NCI-H2196 treated with DMSO at 0.1 percent for 48 hours (cell line): ENCODE data around the gene MGST1.

Experiments used
- DNase-seq: peaks from one replicate; lab custom pipeline; 2025; ENCODE audit not compliant: unreplicated experiment; lab: John Stamatoyannopoulos, UW

Gene MGST1, protein sequence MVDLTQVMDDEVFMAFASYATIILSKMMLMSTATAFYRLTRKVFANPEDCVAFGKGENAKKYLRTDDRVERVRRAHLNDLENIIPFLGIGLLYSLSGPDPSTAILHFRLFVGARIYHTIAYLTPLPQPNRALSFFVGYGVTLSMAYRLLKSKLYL

GRCh38 chr12:16347391-16348298 is at the start of gene MGST1:
Gene MGST1 (plus strand): TSS chr12:16347645. CDS start chr12:16354253, 6,608 bp downstream.
- peak; percentile 24 for DNase-seq

GRCh38 chr12:16299403-16299802 is 48.0 kb upstream of the MGST1 start:
- DNase-seq, result no peak

DNA sequence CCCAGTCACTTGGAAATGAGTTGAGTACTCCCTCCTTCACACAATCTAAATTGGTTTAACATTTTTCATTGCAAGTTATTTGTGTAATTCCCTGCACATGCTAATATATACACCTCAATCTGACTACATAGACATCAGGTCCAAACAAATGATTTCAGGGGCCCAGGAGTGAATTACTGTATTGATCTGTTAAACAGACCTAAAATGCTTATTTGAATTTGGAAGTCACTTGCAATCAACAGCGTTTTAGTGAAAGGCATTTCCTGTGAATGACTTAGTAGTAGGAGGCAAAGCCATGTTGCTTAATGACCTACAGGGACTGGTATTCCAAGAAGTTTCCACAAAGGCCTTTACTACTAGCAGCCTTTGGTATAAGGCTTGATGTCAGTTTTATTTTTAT is 47.3 kb upstream of the MGST1 start:
- no peak for DNase-seq

- no peak for DNase-seq
Observed at GRCh38 chr12:16300736-16301135, 46.7 kb upstream of the MGST1 start.

DNA sequence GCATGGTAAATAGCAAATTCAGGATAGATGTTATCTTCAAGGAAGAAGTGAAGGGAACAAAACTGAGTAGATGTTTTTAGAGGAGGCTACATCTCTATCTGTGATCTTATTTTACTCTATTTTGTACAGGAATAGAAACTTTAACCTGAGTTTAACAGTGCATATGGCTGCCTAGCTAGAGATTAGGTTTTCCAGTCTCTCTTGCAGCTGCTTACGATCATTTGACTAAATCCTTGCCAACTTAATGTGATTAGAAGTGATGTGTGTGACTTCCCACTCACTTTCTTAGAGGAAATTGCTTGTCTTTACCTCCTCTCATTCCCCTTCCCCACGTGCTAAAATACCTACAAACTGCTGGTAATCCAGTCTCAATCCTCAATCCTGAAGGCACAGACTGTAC is 43.5 kb upstream of the MGST1 start:
- DNase-seq, result no peak

DNA sequence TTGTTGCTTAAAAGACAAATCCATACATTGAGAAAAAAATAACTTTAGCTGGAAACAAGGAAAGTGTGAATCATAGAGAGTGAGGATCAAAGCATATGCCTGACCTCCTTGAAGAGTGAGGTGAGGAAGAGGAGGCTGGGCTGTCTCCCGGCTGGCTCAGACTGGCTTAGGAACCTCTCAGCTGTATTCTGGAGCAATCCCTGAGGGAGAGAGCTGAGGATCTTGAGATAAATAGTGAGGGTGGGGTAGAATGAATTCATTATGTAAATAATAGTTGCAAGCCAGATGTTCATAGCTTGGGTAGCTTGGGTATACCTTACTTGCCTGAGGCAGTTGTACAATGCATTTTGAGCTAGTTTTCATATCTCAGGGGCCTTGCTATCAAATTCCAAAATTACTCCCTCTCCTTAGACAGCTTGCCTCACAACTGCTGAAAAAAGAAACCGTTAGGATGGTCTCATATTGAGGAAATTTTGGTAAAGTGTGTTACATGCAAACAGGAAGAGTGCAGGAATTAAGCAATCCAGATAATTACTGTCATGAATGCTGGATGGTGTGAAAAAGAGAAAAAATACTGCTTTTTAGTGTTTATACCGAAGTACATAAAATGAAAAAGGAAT is 39.5 kb upstream of the MGST1 start:
- DNase-seq, result no peak

DNA sequence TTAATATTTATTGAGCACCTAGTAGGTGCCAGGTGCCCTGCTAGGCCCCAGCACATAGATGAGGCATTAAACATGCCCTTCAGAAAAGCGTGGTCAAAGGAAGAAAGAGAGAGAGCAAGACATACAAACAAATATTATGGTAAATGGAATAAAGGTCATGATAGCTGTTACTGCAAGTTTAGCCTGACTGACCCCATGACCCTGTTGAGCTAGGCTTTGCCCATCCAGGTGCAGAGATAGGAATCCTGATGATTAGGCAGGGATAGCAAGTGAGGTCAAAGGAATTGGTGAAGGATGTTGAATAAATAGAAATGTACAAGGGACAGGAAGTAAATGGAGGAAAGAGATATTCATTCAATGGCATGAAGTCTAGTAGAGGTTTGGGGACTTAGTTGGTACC is 36.5 kb upstream of the MGST1 start:
- no peak for DNase-seq

GRCh38 chr12:16323010-16323409 is 24.4 kb upstream of the MGST1 start:
- no peak for DNase-seq

GRCh38 chr12:16323638-16324037 is 23.8 kb upstream of the MGST1 start:
- no peak for DNase-seq

DNA sequence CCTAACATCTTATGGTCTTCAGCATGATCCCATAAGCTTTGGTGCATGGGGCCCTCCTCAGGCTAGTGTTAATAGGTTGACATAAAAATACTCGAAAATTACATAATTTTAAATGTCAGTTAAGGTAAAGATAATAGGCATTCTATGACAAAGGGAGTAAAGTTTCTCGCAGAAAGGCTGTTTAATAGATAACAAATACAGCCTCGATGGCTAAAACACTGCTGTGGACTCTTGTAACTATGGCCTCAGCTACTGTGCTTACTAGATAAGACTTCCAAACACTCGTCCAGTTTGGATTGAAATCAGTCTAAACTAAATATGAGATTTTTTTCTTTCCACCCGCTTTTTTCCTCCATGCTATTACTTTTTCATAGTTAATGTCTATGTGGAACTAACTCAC is 23.2 kb upstream of the MGST1 start:
- no peak for DNase-seq

DNA sequence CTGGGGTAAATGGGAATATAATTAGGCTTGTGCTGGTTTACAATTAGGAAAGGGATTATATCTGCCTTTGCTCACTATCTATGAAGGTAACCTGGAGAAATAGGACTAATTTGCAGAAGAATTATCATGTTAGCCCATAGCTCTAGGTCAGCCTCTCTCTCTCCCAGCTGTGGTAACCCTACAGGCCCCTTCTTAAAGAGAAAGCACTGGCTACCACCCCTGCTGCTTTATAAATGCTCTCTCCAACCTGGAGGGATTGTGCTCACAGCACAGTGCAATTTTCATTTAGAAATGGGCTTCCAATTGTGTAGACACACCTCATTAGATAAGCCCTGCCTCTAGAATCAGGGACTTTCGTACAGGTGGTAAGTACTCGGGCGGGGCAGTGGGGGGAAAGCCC is 22.7 kb upstream of the MGST1 start:
- DNase-seq, result no peak

DNA sequence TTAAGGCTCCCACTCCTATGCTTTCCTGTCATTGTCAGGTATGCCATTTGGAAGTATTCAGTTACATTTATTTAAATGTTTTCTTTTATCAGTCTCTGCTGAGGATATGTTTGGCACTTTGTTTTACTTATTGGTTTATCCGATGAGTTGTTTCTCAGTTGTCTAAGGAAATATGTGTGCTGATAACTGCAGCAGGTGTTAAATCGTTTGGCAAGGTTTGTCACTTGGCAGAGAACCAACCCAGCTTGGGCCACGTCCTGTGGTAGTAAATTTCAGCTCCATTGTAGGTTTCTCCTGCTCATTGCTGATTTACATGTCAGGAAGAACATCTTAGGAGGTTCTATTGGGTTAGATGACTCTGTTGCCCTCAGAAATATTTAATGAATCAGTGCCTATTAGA is 22.0 kb upstream of the MGST1 start:
- DNase-seq, result no peak

- no peak for DNase-seq
Observed at GRCh38 chr12:16327963-16328362, 19.5 kb upstream of the MGST1 start.

DNA sequence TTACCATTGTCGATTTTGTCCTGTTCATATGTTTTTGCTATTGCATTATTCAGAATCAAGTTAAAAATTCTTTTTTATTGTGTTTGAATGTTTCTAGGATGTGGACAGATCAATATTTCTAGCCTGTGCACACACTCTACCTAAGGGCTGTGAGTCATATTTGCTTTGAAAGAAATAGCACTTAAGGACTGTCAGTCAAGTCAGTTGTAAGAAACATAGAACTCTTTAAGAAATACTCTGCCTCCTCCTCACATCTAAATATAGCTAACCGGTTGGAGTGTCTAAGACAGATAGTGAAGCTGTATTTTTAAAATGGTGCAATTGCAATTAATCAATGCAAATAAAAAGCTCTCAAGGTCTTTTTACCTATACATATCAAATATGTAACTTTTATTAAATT is 17.9 kb upstream of the MGST1 start:
- no peak for DNase-seq

DNA sequence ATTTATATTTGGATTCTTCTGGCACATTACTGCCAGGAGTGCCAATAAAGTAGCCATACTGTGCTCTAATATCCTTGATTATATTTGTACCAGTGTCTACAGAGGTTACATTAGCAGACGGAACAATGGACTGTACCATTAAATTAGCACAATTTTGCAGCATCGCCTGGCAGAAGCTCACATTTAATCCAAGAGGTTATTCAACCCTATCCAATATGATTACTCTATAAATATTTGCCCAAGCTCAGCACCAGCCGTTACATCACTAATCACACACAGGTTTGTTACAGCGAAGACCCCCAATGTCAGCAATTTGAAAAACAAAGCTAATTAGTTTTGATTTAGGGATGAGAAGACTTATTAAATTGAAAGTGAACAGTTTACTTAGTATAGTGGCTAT is 16.9 kb upstream of the MGST1 start:
- no peak for DNase-seq

- no peak for DNase-seq
Observed at GRCh38 chr12:16331998-16332397, 15.4 kb upstream of the MGST1 start.

GRCh38 chr12:16335838-16336237 is 11.6 kb upstream of the MGST1 start:
- DNase-seq, result no peak

GRCh38 chr12:16344269-16344668 is 3.2 kb upstream of the MGST1 start:
- DNase-seq, result no peak

GRCh38 chr12:16345105-16345504 is 2.3 kb upstream of the MGST1 start:
- DNase-seq, result no peak

DNA sequence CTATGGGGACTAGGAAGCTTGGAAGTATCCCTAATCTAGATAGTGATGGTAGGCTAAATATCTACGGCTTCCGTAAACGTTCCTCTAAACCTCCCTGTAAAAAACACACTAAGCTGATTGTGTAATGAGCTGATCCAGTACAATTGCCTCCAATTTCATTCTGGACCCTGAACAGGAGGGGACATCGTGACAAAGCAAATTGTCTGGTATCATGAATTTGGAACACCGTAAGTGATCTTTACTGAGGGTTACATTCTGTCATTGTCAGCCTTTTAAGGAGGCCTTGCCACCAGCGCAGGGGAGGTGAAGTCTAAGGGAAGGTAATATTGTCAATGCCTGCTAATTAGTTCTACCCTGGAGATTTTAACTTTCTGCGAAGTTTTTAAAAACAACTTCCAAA is 487 bp upstream of the MGST1 start:
- no peak for DNase-seq

GRCh38 chr12:16348435-16349130 is 1.1 kb downstream of the MGST1 start:
- DNase-seq, result no peak

- no peak for DNase-seq
Observed at GRCh38 chr12:16349131-16349460, 1.7 kb downstream of the MGST1 start.
